ENCODE measurements around the gene YPEL4. TPM values are rescaled to one million over a fixed set of nuclear protein-coding genes. Genes with fewer than 3 reads are reported as not detected.

Gene YPEL4
- total RNA-seq, 1 donor from 2014 or later: 0.09 TPM

- Histone ChIP-seq H3K79me2 (ENCODE audit: insufficient read depth, low read length) (no peaks in the 10 kb centered on the region), H3K27ac (ENCODE audit: low read depth, low read length) (no peak overlapping the region), H3K36me3 (ENCODE audit: insufficient read depth, low read length) (no peaks in the 10 kb centered on the region), H2AFZ (ENCODE audit: low read depth, low read length) (no peak overlapping the region), H3K9me3 (ENCODE audit: insufficient read depth, low read depth, low read length) (peaks cover 8% of the 10 kb centered on the region), H3K4me3 (ENCODE audit: insufficient read depth, low read depth, low read length) (no peak overlapping the region), H4K20me1 (ENCODE audit: insufficient read depth, low read length) (no peaks in the 10 kb centered on the region), H3K27me3 (ENCODE audit: insufficient read depth, low read length) (no peaks in the 10 kb centered on the region), H3K9ac (ENCODE audit: low read length) (no peak overlapping the region), H3K4me1 (ENCODE audit: insufficient read depth, low read length) (no peaks in the 10 kb centered on the region), H3K4me2 (ENCODE audit: low read length) (no peak overlapping the region)
- Mint-ChIP-seq H3K4me3 (ENCODE audit: unreplicated experiment) (no peak overlapping the region), H3K27me3 (ENCODE audit: low read depth, unreplicated experiment) (no peaks in the 10 kb centered on the region), H3K27ac (ENCODE audit: unreplicated experiment) (no peak overlapping the region), H3K36me3 (ENCODE audit: low read depth, unreplicated experiment) (peaks cover 11% of the 10 kb centered on the region), H3K4me1 (ENCODE audit: low read depth, unreplicated experiment) (no peaks in the 10 kb centered on the region), H3K9me3 (ENCODE audit: unreplicated experiment) (peaks cover 3% of the 10 kb centered on the region)
- DNase-seq (ENCODE audit: low read depth) (no peak), FAIRE-seq (no peak)
- TF ChIP-seq EZH2 (IDR thresholded peaks at IDR 0.05; ENCODE audit: insufficient read depth, low read length) (no peak), CTCF (IDR thresholded peaks at IDR 0.05; ENCODE audit: insufficient read depth, low read depth, low read length) (no peak)
Measured at GRCh38 chr11:57618438-57618837, 31.3 kb downstream of the YPEL4 start.

- no peaks in the 10 kb centered on the region for H3K27me3 ChIP-seq (ENCODE audit: insufficient read depth, low read length)
- FAIRE-seq (no peak), DNase-seq (ENCODE audit: low read depth) (no peak)
- Mint-ChIP-seq H3K9me3 (ENCODE audit: unreplicated experiment) (no peaks in the 10 kb centered on the region), H3K36me3 (ENCODE audit: low read depth, unreplicated experiment) (peaks cover 10% of the 10 kb centered on the region), H3K27me3 (ENCODE audit: low read depth, unreplicated experiment) (no peaks in the 10 kb centered on the region), H3K4me1 (ENCODE audit: low read depth, unreplicated experiment) (no peaks in the 10 kb centered on the region), H3K4me3 (ENCODE audit: unreplicated experiment) (no peak overlapping the region), H3K27ac (ENCODE audit: unreplicated experiment) (no peak overlapping the region)
- no peaks in the 10 kb centered on the region for H3K4me1 ChIP-seq (ENCODE audit: insufficient read depth, low read length)
- peaks cover 8% of the 10 kb centered on the region for H3K9me3 ChIP-seq (ENCODE audit: insufficient read depth, low read depth, low read length)
- no peaks in the 10 kb centered on the region for H4K20me1 ChIP-seq (ENCODE audit: insufficient read depth, low read length)
- no peak overlapping the region for H3K4me3 ChIP-seq (ENCODE audit: insufficient read depth, low read depth, low read length)
- no peaks in the 10 kb centered on the region for H3K36me3 ChIP-seq (ENCODE audit: insufficient read depth, low read length)
- TF ChIP-seq CTCF (IDR thresholded peaks at IDR 0.05; ENCODE audit: insufficient read depth, low read depth, low read length) (no peak), EZH2 (IDR thresholded peaks at IDR 0.05; ENCODE audit: insufficient read depth, low read length) (no peak)
- H3K27ac ChIP-seq (ENCODE audit: low read depth, low read length): no peak overlapping the region
- H3K4me2 ChIP-seq (ENCODE audit: low read length): no peak overlapping the region
- H2AFZ ChIP-seq (ENCODE audit: low read depth, low read length): no peak overlapping the region
- H3K79me2 ChIP-seq (ENCODE audit: insufficient read depth, low read length): no peaks in the 10 kb centered on the region
- H3K9ac ChIP-seq (ENCODE audit: low read length): no peak overlapping the region
Measured at GRCh38 chr11:57616595-57616994, 33.1 kb downstream of the YPEL4 start.

- H3K4me1 Mint-ChIP-seq (ENCODE audit: low read depth, unreplicated experiment): no peaks in the 10 kb centered on the region
- H3K79me2 ChIP-seq (ENCODE audit: insufficient read depth, low read length): no peaks in the 10 kb centered on the region
- no peaks in the 10 kb centered on the region for H3K4me1 ChIP-seq (ENCODE audit: insufficient read depth, low read length)
- DNase-seq (ENCODE audit: low read depth) (no peak), FAIRE-seq (no peak)
- H3K4me2 ChIP-seq (ENCODE audit: low read length): no peak overlapping the region
- TF ChIP-seq CTCF (IDR thresholded peaks at IDR 0.05; ENCODE audit: insufficient read depth, low read depth, low read length) (no peak), EZH2 (IDR thresholded peaks at IDR 0.05; ENCODE audit: insufficient read depth, low read length) (no peak)
- H3K27me3 Mint-ChIP-seq (ENCODE audit: low read depth, unreplicated experiment): no peaks in the 10 kb centered on the region
- no peak overlapping the region for H3K27ac ChIP-seq (ENCODE audit: low read depth, low read length)
- H4K20me1 ChIP-seq (ENCODE audit: insufficient read depth, low read length): no peaks in the 10 kb centered on the region
- no peak overlapping the region for H2AFZ ChIP-seq (ENCODE audit: low read depth, low read length)
- no peak overlapping the region for H3K4me3 Mint-ChIP-seq (ENCODE audit: unreplicated experiment)
- H3K36me3 Mint-ChIP-seq (ENCODE audit: low read depth, unreplicated experiment): peaks cover 15% of the 10 kb centered on the region
- H3K4me3 ChIP-seq (ENCODE audit: insufficient read depth, low read depth, low read length): no peak overlapping the region
- H3K27me3 ChIP-seq (ENCODE audit: insufficient read depth, low read length): no peaks in the 10 kb centered on the region
- H3K9me3 ChIP-seq (ENCODE audit: insufficient read depth, low read depth, low read length): peaks cover 8% of the 10 kb centered on the region
- H3K36me3 ChIP-seq (ENCODE audit: insufficient read depth, low read length): no peaks in the 10 kb centered on the region
- no peak overlapping the region for H3K27ac Mint-ChIP-seq (ENCODE audit: unreplicated experiment)
- no peak overlapping the region for H3K9ac ChIP-seq (ENCODE audit: low read length)
- no peaks in the 10 kb centered on the region for H3K9me3 Mint-ChIP-seq (ENCODE audit: unreplicated experiment)
Measured at GRCh38 chr11:57615308-57615707, 34.4 kb downstream of the YPEL4 start.
